T-helper 2 cell treated with Interferon-gamma antibody and Interleukin-4, amounts not matched to agents 5 μg/mL and 100 μg/mL, for 36 hours (primary cell): ENCODE measurements around the gene PPM1D.
A peak's percentile ranks its signal among the peaks of the same experiment; 100 is the strongest.

Experiments
- DNase-seq: peaks from one replicate; pipeline ENCODE4 v3.0.0; 2021; ENCODE audit warnings: low spot score
- H3K27ac Mint-ChIP-seq: one replicate; pipeline ENCODE4 v1.8.0; 2021; ENCODE audit warnings: mild to moderate bottlenecking, mixed read lengths
- H3K27me3 Mint-ChIP-seq: one replicate; pipeline ENCODE4 v1.8.0; 2021; ENCODE audit warnings: low read depth, mixed read lengths
- H3K36me3 Mint-ChIP-seq: one replicate; pipeline ENCODE4 v1.8.0; 2021; ENCODE audit warnings: low read depth, mixed read lengths
- H3K4me1 Mint-ChIP-seq: one replicate; pipeline ENCODE4 v1.8.0; 2021; ENCODE audit warnings: low read depth, mixed read lengths
- H3K4me3 Mint-ChIP-seq: one replicate; pipeline ENCODE4 v1.8.0; 2022; ENCODE audit warnings: mild to moderate bottlenecking, moderate library complexity, mixed read lengths
- H3K9me3 Mint-ChIP-seq: one replicate; pipeline ENCODE4 v1.8.0; 2021; ENCODE audit warnings: mixed read lengths

Gene PPM1D

GRCh38 chr17:60677308-60678117, 77.5 kb downstream of the PPM1D start, which contains the start of gene BCAS3:
Gene BCAS3 (plus strand): TSS chr17:60677851.
- Mint-ChIP-seq H3K27ac (peak within 1 kb of the TSS; percentile 89), H3K4me1 (peaks cover 18% of the 10 kb centered on the region), H3K4me3 (peak within 1 kb of the TSS; percentile 94), H3K9me3 (no peaks in the 10 kb centered on the region), H3K27me3 (no peaks in the 10 kb centered on the region), H3K36me3 (no peaks in the 10 kb centered on the region)
- peak; percentile 97 for DNase-seq

GRCh38 chr17:60678118-60678444, 78.1 kb downstream of the PPM1D start:
- Mint-ChIP-seq H3K27me3 (no peaks in the 10 kb centered on the region), H3K4me3 (peak overlapping the region; percentile 94), H3K9me3 (no peaks in the 10 kb centered on the region), H3K36me3 (no peaks in the 10 kb centered on the region), H3K27ac (peak overlapping the region; percentile 89), H3K4me1 (peaks cover 18% of the 10 kb centered on the region)
- DNase-seq, result no peak

- no peaks in the 10 kb centered on the region for H3K36me3 Mint-ChIP-seq
- H3K4me3 Mint-ChIP-seq, result peak overlapping the region; percentile 77
Observed at GRCh38 chr17:60679287-60679686, 79.3 kb downstream of the PPM1D start.

GRCh38 chr17:60680754-60681153, 80.8 kb downstream of the PPM1D start:
- H3K4me1 Mint-ChIP-seq, result peaks cover 18% of the 10 kb centered on the region
- H3K27ac Mint-ChIP-seq, result no peak overlapping the region
- no peak overlapping the region for H3K4me3 Mint-ChIP-seq
- H3K27me3 Mint-ChIP-seq, result no peaks in the 10 kb centered on the region
- no peak for DNase-seq
- H3K36me3 Mint-ChIP-seq, result no peaks in the 10 kb centered on the region
- no peaks in the 10 kb centered on the region for H3K9me3 Mint-ChIP-seq

More at GRCh38 chr17:60679287-60679686, 79.3 kb downstream of the PPM1D start:
- Mint-ChIP-seq H3K9me3 (no peaks in the 10 kb centered on the region), H3K27ac (no peak overlapping the region), H3K27me3 (no peaks in the 10 kb centered on the region), H3K4me1 (peaks cover 18% of the 10 kb centered on the region)
- DNase-seq, result no peak

DNA sequence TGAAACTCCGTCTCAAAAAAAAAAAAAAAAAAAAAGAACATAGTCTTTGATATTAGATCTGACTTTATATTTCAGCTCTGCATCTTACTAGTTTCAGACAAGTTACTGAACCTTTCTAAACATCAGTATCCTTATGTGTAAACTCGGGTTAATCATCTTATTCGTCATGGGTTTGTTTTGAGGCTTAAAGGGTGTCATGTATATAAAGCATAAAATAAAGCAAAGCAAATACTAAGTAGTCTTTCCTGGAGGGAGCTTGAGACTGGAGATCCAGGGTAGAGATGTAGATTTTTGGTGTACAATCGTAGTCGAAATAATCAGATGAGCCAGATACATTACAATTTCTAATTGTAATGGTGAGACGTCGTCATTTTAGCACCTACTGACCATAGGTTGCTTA, 85.4 kb downstream of the PPM1D start:
- H3K4me3 Mint-ChIP-seq, result no peak overlapping the region
- DNase-seq, result no peak
- H3K36me3 Mint-ChIP-seq, result no peaks in the 10 kb centered on the region

DNA sequence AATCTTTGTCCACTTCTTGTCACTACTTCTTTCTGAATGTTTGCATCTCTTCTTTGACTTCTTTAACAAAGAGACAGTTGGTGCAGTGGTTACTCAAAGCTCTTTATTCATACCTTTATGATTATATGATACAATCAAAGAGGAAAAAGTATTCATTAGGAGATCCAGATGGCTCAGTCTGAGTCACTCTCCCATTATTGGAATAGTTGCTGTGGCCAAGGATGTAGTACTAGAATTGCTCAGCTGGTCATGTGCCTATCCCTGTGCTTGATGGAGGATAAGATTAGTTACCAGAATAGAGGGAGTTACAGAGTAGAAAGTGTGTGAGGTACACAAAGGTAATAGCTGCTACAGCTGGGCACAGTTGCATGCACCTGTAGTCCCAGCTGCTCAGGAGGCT, 96.0 kb downstream of the PPM1D start:
- Mint-ChIP-seq H3K4me3 (no peak overlapping the region), H3K27ac (no peak overlapping the region), H3K27me3 (no peaks in the 10 kb centered on the region), H3K4me1 (peaks cover 5% of the 10 kb centered on the region), H3K36me3 (no peaks in the 10 kb centered on the region), H3K9me3 (no peaks in the 10 kb centered on the region)
- no peak for DNase-seq

More for the DNA sequence above, 85.4 kb downstream of the PPM1D start:
- Mint-ChIP-seq H3K27me3 (no peaks in the 10 kb centered on the region), H3K4me1 (no peaks in the 10 kb centered on the region), H3K27ac (no peak overlapping the region), H3K9me3 (no peaks in the 10 kb centered on the region)

- no peak overlapping the region for H3K4me3 Mint-ChIP-seq
- no peak for DNase-seq
- no peaks in the 10 kb centered on the region for H3K27me3 Mint-ChIP-seq
- no peak overlapping the region for H3K27ac Mint-ChIP-seq
- peaks cover 5% of the 10 kb centered on the region for H3K4me1 Mint-ChIP-seq
- H3K36me3 Mint-ChIP-seq, result no peaks in the 10 kb centered on the region
- H3K9me3 Mint-ChIP-seq, result no peaks in the 10 kb centered on the region
Observed at GRCh38 chr17:60699090-60699489, 99.1 kb downstream of the PPM1D start.

DNA sequence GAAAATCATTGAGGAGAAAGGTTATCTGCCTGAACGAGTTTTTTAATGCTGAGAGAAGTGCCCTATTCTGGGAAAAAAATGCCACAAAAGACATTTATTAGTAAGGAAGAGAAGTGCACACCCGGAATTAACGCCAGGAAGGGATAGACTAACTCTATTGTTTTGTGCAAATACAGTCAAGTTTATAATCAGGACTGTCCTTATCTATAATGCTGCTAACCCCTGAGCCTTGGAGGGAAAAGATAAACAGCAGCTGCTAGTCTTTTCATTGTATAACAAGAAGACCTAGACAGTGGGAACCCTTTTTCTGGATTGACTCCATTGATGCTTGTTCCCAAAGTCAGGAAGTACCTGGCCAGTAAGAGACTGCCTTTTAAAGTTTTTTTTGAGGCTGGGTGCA, 104.2 kb downstream of the PPM1D start:
- DNase-seq, result no peak
- no peaks in the 10 kb centered on the region for H3K9me3 Mint-ChIP-seq
- no peak overlapping the region for H3K27ac Mint-ChIP-seq
- H3K27me3 Mint-ChIP-seq, result no peaks in the 10 kb centered on the region
- H3K36me3 Mint-ChIP-seq, result no peaks in the 10 kb centered on the region
- no peaks in the 10 kb centered on the region for H3K4me1 Mint-ChIP-seq
- no peak overlapping the region for H3K4me3 Mint-ChIP-seq

DNA sequence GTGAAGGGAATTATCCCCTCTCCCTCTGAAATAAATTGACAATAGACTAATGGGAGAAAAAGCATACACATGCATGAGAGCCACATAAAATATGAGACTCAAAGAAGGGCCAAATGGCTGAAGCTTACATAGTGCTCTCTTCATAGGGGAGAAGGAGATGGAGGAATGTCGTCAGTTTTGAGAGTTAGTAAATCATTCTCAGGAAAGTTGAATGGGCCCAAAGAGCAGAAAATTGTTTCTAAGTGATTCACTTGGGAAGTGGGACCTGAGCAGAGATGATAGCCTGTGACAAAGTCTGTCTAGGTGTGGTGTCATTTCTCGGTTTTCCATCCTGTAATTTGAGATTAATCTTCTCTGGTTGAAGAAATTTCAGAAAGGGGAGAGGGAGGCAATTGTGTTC, 112.7 kb downstream of the PPM1D start:
- Mint-ChIP-seq H3K27me3 (no peaks in the 10 kb centered on the region), H3K4me1 (no peaks in the 10 kb centered on the region), H3K27ac (no peak overlapping the region)

GRCh38 chr17:60713608-60714007, 113.6 kb downstream of the PPM1D start:
- no peaks in the 10 kb centered on the region for H3K4me1 Mint-ChIP-seq
- H3K27me3 Mint-ChIP-seq, result no peaks in the 10 kb centered on the region
- H3K9me3 Mint-ChIP-seq, result no peaks in the 10 kb centered on the region
- peaks cover 2% of the 10 kb centered on the region for H3K36me3 Mint-ChIP-seq
- DNase-seq, result no peak
- no peak overlapping the region for H3K27ac Mint-ChIP-seq
- no peak overlapping the region for H3K4me3 Mint-ChIP-seq

More for the DNA sequence above, 112.7 kb downstream of the PPM1D start:
- Mint-ChIP-seq H3K4me3 (no peak overlapping the region), H3K36me3 (peaks cover 2% of the 10 kb centered on the region), H3K9me3 (no peaks in the 10 kb centered on the region)
- no peak for DNase-seq
